NCI-H1436 treated with DMSO at 0.1 percent for 48 hours (cell line): Measurements from ENCODE around the gene OR13C3.
"Not testable (repeated sequence)": the region's sequence is repeated elsewhere in the genome, so short reads cannot be mapped to it uniquely, and the experiment has no call there.

ENCODE experiments used
- DNase-seq: peaks from one replicate; lab custom pipeline; 2025; lab: John Stamatoyannopoulos, UW

The OR13C3 gene

GRCh38 chr9:104536756-104537155 lies at the start of gene OR13C3:
Gene OR13C3 (minus strand): TSS chr9:104536856. CDS start chr9:104536723, 133 bp downstream.
- DNase-seq: no peak

DNA sequence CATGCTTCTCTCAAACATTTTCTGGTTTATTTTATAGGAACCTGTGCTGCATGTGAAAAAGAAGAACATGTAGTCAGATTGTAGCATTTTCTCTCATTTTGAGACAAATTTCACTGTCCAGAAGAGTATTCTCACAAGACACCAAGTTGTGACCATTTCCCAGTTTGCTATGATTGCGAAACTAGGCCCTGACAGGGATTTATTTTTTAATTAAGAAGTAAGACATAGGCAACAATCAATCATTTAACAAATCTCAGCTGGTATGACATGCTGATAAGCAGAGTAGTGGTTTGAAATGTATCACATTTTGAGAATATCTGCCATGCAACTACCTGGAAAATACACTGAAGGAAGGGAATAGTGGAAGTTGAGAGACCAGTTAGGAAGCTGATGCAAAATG lies 43.9 kb upstream of the OR13C3 start:
- no peak for DNase-seq

DNA sequence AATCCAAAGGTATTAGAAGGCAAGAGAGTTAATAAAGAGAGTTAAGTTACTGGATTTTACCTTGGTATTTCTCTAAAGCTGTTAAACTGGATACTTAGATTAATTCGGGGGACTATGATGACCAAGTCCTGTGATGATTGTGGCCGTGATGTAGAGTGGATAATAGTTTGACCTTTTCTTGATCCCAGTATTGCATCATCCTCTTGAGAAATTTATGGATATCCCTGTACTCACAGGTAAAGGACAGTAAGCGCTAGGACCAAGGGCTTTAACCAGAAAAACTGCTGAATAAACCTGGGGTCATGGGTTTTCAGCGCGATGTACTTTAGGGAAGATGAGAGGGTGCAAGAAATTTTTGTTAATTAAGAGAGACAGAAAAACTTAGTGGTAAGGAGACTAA lies 40.6 kb upstream of the OR13C3 start:
- DNase-seq: no peak

- DNase-seq: no peak
These were observed 38.8 kb upstream of the OR13C3 start for GRCh38 chr9:104575456-104575855.

GRCh38 chr9:104572612-104573011 lies 36.0 kb upstream of the OR13C3 start:
- no peak for DNase-seq

DNA sequence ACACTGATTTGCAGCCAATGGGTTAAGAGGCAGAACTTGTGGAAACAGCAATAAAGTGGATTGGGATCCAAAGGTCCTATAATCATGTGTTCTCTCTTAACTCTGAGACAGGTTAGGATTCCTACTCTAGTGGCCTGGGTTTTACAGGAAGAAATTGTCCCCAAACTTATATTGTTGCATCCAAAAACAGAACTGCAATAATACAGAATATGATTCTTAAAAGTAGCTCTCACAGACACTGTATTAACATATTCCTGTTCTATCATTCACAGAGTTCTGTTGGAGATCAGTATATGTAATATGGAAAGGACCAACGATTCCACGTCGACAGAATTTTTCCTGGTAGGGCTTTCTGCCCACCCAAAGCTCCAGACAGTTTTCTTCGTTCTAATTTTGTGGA lies 32.2 kb upstream of the OR13C3 start, which contains the start of gene OR13C8:
OR13C8 (plus strand) TSS at position 301 of the 400 bp plus-strand sequence; CDS start at position 301, 0 bp downstream.
- DNase-seq: no peak

- DNase-seq: no peak
These were observed 27.7 kb upstream of the OR13C3 start for GRCh38 chr9:104564358-104564757.

- peak; percentile 61 for DNase-seq
These were observed 20.4 kb upstream of the OR13C3 start for GRCh38 chr9:104556830-104557634.

DNA sequence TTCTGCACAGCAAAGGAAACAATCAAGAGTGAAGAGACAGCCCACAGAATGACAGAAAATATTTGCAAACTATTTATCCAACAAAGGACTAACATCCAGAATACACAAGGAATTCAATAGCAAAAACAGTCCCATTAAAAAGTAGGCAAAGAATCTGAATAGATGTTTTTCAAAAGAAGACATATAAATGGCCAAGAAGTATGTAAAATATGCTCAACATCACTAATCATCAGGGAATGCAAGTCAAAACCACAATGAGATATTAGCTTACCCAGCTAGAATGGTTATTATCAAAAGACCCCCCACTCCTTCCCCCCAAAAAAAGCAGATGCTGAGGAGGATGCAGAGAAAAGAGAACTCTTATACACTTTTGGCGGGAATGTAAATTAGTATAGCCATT lies 18.9 kb upstream of the OR13C3 start:
- DNase-seq: no peak

GRCh38 chr9:104553261-104553660 lies 16.6 kb upstream of the OR13C3 start:
- no peak for DNase-seq

- DNase-seq: no peak
These were observed 8.0 kb upstream of the OR13C3 start for GRCh38 chr9:104544644-104545043.

GRCh38 chr9:104539275-104539674 lies 2.6 kb upstream of the OR13C3 start:
- DNase-seq: no peak

DNA sequence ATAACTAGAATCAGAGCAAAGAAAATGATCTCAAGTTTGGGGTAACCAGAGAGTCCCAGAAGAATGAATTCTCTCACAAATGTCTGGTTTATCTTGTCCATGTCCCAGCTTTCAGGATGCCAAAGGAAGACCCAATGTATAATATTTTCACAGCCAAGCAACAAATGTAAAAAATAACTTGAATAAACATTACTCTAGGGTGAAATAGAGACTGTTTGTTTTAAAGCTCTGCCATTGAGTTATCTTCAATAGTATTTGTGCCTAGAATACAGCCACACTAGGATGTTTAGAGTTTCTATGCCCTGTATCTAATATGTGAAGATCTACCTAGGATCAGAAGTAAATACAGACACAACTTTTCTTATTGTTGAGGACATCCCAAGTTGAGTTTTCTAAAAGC lies 9.5 kb downstream of the OR13C3 start, which contains the start of gene OR13C4:
OR13C4 (minus strand) TSS at position 101 of the 400 bp plus-strand sequence; CDS start at position 101, 0 bp downstream.
- no peak for DNase-seq

DNA sequence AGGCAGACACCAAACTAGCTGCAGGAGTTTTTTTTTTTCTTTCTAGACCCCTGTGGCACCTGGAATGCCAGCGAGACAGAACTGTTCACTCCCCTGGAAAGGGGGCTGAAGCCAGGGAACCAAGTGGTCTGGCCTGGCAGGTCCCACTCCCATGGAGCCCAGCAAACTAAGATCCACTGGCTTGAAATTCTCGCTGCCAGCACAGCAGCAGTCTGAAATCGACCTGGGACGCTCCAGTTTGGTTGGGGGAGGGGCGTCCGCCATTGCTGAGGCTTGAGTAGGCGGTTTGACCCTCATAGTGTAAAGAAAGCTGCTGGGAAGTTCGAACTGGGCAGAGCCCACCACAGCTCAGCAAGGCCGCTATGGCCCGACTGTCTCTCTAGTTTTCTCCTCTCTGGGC lies 16.4 kb downstream of the OR13C3 start:
- DNase-seq: not testable (repeated sequence)

- no peak for DNase-seq
These were observed 21.8 kb downstream of the OR13C3 start for GRCh38 chr9:104514901-104515300.

- no peak for DNase-seq
These were observed 30.1 kb downstream of the OR13C3 start for GRCh38 chr9:104506565-104506964.

- no peak for DNase-seq
These were observed 32.7 kb downstream of the OR13C3 start, which contains the start of gene OR13F1 for GRCh38 chr9:104503963-104504362. Gene OR13F1 (plus strand): TSS chr9:104504263. CDS start chr9:104504263, 0 bp downstream.

- DNase-seq: no peak
These were observed 33.2 kb downstream of the OR13C3 start for GRCh38 chr9:104503440-104503839.

DNA sequence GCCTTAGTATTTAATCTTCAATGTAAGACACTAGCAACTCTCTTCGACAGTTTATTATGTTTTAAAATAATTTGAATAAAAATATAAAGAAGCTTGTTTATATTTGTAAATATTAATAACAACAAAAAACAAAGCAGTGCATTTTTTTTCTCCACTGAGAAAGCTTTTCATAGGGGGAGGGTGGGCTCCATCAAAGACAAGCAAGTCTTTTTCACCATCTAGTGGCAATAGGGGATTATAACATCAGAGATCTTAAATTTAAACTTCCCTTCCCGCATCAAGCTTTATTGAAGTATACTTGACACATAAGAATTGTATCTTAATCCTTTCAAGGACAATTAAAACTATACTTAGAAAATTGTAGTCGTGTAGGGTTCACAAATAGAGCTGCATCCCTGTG lies 41.8 kb downstream of the OR13C3 start:
- no peak for DNase-seq
